Activated T-cell treated with anti-CD3 and anti-CD28 coated beads, Interleukin-2, amount 50 U/mL, for 4 hours (primary cell): ENCODE measurements around the gene SIX5. TPM values are rescaled to one million over a fixed set of nuclear protein-coding genes. Genes with fewer than 3 reads are reported as not detected.
"Not testable (repeated sequence)": the region's sequence is repeated elsewhere in the genome, so short reads cannot be mapped to it uniquely, and the experiment has no call there.

Experiments used
- ATAC-seq, 2 donors: fragments of 200-7000 bp; cut with Tn5 transposase; one replicate each; pipeline ENCODE4 v1.10.0; 2021
- DNase-seq: peaks from one replicate; pipeline ENCODE4 v3.0.0-alpha.2; 2020
- H3K27me3 Mint-ChIP-seq: one replicate; pipeline ENCODE4 v1.8.0; 2021; ENCODE audit warnings: low read depth, mixed read lengths
- H3K36me3 Mint-ChIP-seq: one replicate; pipeline ENCODE4 v1.8.0; 2022; ENCODE audit warnings: mixed read lengths; ENCODE audit not compliant: insufficient read depth
- H3K4me1 Mint-ChIP-seq: one replicate; pipeline ENCODE4 v1.8.0; 2021; ENCODE audit warnings: low read depth, mixed read lengths
- H3K4me3 Mint-ChIP-seq: one replicate; pipeline ENCODE4 v1.8.0; 2021; ENCODE audit warnings: mild to moderate bottlenecking, moderate library complexity, mixed read lengths
- H3K9me3 Mint-ChIP-seq: one replicate; pipeline ENCODE4 v1.8.0; 2021; ENCODE audit warnings: mixed read lengths
- total RNA-seq, 3 donors: library from RNA; stranded (reverse); gene quantifications; one replicate each; pipeline ENCODE4 v1.2.1, GENCODE V29; 2021

Gene SIX5
- total RNA-seq, 3 donors from 2014 or later: 1.5 to 1.7 (median 1.6) TPM

DNA sequence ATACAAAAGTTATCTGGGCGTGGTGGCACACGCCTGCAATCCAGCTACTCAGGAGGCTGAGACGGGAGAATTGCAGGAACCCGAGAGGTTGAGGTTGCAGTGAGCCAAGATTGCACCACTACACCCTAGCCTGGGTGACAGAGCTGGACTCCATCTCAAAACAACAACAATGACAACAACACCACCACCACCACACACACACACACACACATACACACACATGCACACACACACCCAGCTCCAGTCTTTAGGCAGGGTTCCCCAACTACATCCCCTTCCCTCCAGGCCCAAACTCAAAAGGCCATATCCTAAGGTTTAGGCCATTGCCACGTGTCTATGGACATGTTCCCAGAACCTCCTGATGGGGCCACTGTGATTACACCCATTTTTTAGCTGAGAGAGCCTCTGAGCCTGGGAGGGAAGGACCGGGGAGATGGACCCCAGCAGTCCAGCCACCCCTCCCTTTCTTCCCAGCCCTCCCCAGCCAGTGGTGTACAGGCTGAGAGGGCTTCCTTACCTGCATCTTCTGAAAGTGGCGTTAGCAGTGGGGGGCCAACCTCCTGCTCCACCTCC, 32.6 kb upstream of the SIX5 start:
- Mint-ChIP-seq H3K27me3 (peaks cover 19% of the 10 kb centered on the region), H3K4me1 (peaks cover 4% of the 10 kb centered on the region), H3K36me3 (no peaks in the 10 kb centered on the region), H3K9me3 (no peaks in the 10 kb centered on the region), H3K4me3 (no peak overlapping the region)
- ATAC-seq (no peak), DNase-seq (no peak)

DNA sequence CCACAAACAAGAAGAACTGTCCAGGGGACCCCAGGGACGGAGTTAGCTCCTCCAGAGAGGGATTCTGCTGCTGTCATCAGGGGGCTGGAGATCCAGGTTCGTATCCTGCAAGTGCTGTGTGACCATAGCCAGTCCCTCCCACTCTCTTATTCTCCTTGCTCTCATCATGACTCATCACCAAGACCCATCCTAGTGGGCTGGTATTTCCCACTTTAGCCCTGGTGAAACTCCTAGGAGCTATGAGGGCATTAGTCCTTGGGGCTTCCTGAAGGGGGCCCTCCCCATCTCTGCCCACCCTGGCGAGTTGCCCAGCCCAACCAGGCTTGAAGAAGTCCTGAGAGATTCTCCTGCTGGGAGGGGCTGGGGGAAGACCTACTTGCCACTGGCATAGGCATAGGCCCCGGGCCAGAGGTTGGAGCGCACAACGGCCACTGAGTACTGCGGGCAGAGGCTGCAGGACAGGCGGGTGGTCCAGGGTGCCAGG, 31.1 kb upstream of the SIX5 start:
- Mint-ChIP-seq H3K27me3 (peaks cover 25% of the 10 kb centered on the region), H3K9me3 (no peaks in the 10 kb centered on the region), H3K36me3 (no peaks in the 10 kb centered on the region)

DNA sequence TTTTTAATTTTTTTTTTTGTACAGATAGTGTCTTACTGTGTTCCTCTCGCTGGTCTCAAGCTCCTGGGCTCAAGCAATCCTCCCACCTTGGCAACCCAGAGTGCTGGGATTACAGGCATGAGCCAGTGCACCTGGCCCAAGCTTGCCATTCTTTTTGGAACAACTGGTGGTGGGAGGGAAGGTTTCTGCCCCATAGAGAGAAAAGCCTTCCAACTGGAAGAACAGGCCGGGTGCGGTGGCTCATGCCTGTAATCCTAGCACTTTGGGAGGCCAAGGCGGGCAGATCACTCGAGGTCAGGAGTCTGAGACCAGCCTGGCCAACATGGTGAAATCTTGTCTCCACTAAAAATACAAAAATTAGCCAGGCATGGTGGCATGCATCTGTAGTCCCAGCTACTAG, 30.5 kb upstream of the SIX5 start:
- not testable (repeated sequence) for H3K36me3 Mint-ChIP-seq, H3K9me3 Mint-ChIP-seq, DNase-seq, H3K4me1 Mint-ChIP-seq, H3K4me3 Mint-ChIP-seq, ATAC-seq
- H3K27me3 Mint-ChIP-seq: peaks cover 30% of the 10 kb centered on the region

More for the DNA sequence above, 31.1 kb upstream of the SIX5 start:
- no peak for DNase-seq
- Mint-ChIP-seq H3K4me3 (no peak overlapping the region), H3K4me1 (peaks cover 4% of the 10 kb centered on the region)
- peak in 1 of 2 donors; percentile 15 for ATAC-seq

DNA sequence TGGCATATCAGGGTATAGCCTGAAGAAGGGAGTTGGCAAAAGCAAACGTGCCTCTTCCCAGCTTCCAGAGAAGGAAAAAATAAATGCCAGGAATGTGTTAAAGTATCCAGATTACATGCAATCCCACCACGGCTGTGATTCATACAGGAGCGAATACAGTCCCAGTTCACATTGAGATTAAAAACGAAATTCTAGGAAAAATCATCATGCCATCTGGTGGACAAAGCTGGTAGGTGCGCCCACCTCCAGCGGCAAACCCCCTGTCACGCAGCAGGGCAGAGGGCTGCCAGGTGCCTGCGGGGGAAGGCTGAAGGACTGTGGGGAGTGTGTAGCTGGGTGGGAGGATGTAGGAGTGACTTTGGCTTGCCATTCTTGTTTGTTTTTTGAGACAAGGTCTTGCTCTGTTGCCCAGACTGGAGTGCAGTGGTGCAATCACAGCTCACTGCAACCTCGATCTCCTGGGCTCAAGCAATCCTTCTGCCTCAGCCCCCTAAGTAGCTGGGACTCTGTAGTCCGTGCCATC, 30.0 kb upstream of the SIX5 start:
- Mint-ChIP-seq H3K4me3 (no peak overlapping the region), H3K4me1 (peaks cover 5% of the 10 kb centered on the region), H3K36me3 (no peaks in the 10 kb centered on the region), H3K9me3 (no peaks in the 10 kb centered on the region), H3K27me3 (peaks cover 30% of the 10 kb centered on the region)
- peak; percentile 81 to 82 for ATAC-seq
- peak; percentile 63 for DNase-seq

DNA sequence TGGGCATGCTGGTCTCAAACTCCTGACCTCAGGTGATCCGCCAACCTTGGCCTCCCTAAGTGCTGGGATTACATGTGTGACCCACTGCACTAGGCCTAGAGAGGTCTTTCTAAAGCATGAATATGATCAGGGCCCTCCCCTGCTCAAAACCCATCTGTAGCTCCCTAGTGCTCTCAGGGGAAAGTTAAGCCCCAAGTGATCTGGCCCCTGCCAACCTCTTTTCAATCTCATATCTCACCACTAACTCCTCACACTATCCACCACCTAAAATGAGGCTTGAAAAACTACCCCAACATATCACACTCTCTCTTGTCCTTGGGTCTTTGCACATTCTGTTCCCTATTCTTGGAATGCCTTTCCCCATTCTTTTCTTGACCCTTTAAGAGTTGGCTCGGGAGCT, 25.6 kb upstream of the SIX5 start:
- ATAC-seq (no peak), DNase-seq (no peak)
- H3K4me1 Mint-ChIP-seq: peaks cover 36% of the 10 kb centered on the region
- no peak overlapping the region for H3K4me3 Mint-ChIP-seq
- H3K9me3 Mint-ChIP-seq: no peaks in the 10 kb centered on the region
- peaks cover 27% of the 10 kb centered on the region for H3K27me3 Mint-ChIP-seq
- H3K36me3 Mint-ChIP-seq: peaks cover 2% of the 10 kb centered on the region

DNA sequence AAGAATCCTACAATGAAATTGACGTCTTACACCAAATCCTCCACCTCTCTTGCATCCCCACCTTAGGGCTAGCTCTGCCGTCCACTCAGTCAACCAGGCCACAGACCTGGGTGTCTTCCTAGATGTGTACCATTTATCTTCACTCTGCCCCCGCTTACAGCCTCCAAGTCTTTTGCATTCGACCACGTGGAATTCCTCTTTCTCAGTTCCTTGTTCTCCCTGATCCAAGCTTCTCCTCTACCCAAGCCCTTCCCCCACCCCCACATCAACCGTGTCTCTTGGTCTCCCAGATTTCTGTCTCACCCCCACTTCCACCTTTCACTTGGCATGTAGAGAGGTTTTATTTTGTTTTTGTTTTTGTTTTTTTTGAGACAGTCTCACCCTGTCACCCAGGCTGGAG, 24.8 kb upstream of the SIX5 start:
- H3K4me3 Mint-ChIP-seq: peak overlapping the region; percentile 37
- H3K9me3 Mint-ChIP-seq: no peaks in the 10 kb centered on the region
- DNase-seq (no peak), ATAC-seq (no peak)
- peaks cover 23% of the 10 kb centered on the region for H3K27me3 Mint-ChIP-seq
- H3K4me1 Mint-ChIP-seq: peaks cover 32% of the 10 kb centered on the region
- H3K36me3 Mint-ChIP-seq: peaks cover 7% of the 10 kb centered on the region

DNA sequence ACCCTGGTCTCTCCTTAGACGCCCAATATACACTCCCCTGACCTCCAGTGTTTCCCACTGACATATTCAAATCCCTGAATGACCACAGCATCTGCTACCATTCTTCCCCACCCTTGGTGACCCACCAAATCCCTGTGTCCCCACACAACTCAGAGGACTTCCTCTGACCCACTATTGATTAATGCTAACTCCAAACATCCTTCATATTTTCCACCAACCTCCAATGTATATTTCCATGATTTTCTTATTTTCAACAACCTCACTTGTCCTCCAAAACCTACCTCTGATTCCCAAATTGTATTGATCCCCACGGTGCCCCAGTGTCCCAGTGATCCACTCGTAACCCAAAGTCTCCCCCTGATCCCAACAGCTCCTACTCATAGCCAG, 24.1 kb upstream of the SIX5 start:
- DNase-seq (no peak), ATAC-seq (no peak)
- no peaks in the 10 kb centered on the region for H3K9me3 Mint-ChIP-seq
- peak overlapping the region; percentile 78 for H3K4me3 Mint-ChIP-seq
- H3K36me3 Mint-ChIP-seq: peaks cover 14% of the 10 kb centered on the region
- peaks cover 22% of the 10 kb centered on the region for H3K27me3 Mint-ChIP-seq
- H3K4me1 Mint-ChIP-seq: peaks cover 31% of the 10 kb centered on the region

DNA sequence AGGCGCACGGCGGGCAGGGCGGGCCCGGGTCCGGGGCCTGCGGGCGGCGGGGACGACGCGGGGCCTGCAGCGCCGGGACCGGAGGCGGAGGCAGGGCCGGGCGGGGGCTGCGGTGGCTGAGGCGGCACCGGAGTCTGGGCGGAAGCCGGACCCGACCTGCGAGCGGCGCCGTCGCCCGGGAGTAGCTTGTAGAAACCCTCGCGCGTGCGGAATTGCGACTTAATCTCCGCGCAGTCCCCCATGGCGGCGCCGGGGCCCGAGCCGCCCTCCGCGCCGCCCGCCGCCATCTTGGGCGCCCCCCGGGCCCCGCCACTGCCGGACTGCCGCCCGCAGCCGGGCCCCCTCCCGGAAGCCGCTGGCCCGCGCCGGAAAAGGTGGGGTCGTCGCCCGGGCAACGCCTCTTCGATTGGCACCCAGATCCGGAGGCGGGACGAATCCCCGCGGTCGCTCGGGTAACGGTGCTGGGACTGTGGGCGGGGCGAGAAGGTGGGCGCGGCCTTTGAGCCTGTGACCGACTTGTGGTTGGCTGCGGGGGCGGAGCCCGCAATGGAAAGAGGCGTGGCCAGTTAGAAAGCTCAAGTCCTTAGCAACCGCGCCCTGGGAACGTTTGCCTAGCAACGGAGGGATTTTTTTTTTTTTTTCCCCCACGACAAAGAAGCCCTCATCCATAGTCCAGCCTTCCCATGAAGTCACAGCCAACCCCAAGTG, 23.6 kb upstream of the SIX5 start, which contains the start of gene DMWD:
Gene DMWD (minus strand): TSS at position 376 of the 708 bp plus-strand sequence. CDS start 89 bp downstream, at position 287.
- no peaks in the 10 kb centered on the region for H3K9me3 Mint-ChIP-seq
- DNase-seq: peak; percentile 100
- H3K36me3 Mint-ChIP-seq: peaks cover 17% of the 10 kb centered on the region
- peak; percentile 93 to 94 for ATAC-seq
- peak within 1 kb of the TSS; percentile 94 for H3K4me3 Mint-ChIP-seq
- H3K4me1 Mint-ChIP-seq: peaks cover 31% of the 10 kb centered on the region
- H3K27me3 Mint-ChIP-seq: peaks cover 17% of the 10 kb centered on the region

DNA sequence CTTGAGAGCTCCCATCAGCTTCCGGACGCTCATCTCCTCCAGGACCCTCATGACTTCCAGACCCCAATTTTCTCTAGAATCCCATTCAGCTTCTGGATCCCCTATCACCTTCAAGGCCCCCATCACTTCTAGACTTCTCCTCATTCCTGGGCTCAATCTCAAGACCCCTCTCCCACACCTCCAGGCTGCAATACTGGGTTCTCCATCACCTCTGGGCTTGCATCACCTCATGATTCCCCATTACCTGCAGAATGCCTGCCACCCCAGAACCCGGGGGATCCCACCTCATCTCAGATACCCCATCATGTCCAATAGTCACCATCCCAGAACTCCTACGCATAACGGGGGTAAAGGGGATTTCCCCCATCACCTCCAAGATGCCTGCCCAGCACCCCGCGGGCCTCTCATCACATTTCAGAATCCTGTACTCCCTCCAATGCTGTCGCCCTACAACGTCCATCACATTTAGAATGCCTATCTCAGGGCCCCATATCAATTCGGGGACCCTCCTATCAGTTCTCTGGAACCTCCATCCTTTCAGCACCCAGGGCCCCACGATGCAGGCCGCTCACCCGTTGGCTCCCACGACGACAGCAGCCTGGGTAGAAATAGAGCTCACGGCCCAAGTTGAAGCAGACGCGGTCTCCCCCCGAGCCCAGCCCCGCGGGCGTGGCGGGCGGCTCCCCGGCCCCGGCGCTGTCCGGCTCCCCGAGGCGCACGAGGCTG, 22.9 kb upstream of the SIX5 start:
- no peak for DNase-seq
- H3K27me3 Mint-ChIP-seq: peaks cover 17% of the 10 kb centered on the region

DNA sequence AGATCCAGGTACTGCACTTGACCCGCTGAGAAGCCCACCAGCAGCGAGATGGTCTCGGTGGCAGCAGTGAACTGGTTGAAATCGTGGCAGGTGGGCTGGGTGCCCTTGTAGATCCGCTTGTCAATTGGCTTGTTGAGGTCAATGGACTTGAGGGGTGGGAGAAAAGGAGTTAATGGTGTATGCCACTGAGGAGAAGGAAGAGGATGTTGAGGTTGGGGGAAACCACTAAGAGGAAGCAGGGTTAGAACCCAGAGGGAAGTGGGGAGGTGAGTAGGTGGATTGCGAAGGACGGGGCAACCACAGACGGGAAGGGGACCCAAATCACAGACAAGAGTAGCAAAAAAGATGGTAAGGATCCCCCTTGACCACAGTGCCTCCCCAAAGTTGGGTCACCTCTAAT, 21.9 kb upstream of the SIX5 start:
- Mint-ChIP-seq H3K9me3 (no peaks in the 10 kb centered on the region), H3K27me3 (peaks cover 14% of the 10 kb centered on the region), H3K36me3 (peaks cover 27% of the 10 kb centered on the region), H3K4me3 (peak overlapping the region; percentile 94), H3K4me1 (peaks cover 31% of the 10 kb centered on the region)
- DNase-seq (no peak), ATAC-seq (no peak)

More for the DNA sequence above, 22.9 kb upstream of the SIX5 start:
- no peaks in the 10 kb centered on the region for H3K9me3 Mint-ChIP-seq
- H3K36me3 Mint-ChIP-seq: peaks cover 20% of the 10 kb centered on the region
- peak overlapping the region; percentile 94 for H3K4me3 Mint-ChIP-seq
- ATAC-seq: peak; percentile 9 to 39
- peaks cover 31% of the 10 kb centered on the region for H3K4me1 Mint-ChIP-seq

DNA sequence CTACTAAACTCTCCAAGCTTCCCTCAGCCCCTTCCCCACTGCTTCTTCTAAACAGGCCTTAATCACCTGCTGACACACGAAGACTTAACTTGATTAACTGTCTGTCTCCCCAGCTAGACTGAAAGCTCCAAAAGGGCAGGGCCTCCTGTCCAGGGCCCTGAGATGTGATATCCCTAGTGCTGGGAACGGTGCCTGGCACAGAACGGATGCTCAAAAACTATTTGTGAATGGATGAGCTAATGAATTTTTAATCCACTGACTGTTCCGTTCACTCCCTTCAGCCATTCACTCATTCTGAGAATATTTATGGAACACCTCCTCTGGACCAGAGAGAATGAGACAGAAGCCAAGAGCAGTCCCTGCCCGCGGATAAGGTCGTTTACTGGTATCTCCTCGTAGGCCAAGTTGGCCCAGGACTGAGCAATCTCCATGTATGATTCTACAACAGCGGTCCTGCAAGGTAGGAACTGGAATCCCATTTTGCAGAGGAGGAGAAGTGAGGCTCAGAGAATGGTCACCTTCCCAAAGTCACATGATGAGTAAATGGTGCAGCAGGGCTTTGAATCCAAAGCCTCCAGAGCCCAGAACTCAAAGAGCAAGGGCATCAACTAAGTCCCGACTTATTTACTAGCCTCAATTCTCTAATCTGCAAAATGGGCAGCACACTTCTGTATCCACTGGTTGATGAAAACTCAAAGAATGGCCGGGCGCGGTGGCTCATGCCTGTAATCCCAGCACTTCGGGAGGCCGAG, 20.2 kb upstream of the SIX5 start:
- peaks cover 31% of the 10 kb centered on the region for H3K4me1 Mint-ChIP-seq
- no peak overlapping the region for H3K4me3 Mint-ChIP-seq

DNA sequence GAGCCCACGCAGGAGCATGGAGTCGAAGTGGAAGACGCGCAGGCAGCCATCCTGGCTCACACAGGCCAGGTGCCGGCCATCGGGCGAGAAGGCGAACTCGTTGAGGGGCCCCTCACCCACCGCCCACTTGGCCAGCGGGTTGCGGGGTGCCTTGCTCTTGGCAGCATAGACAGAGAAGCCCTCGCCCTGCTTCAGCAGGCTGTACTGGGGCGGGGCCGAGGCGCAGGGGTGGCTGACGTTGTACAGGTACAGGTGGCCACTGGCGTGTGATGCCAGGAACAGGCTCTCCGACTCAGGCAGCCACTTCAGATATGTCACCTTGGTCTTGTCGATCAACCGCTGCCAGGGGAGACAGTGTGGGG, 17.5 kb upstream of the SIX5 start:
- peaks cover 33% of the 10 kb centered on the region for H3K36me3 Mint-ChIP-seq
- no peak for ATAC-seq

More for the DNA sequence above, 20.2 kb upstream of the SIX5 start:
- DNase-seq (no peak), ATAC-seq (no peak)
- H3K27me3 Mint-ChIP-seq: peaks cover 7% of the 10 kb centered on the region
- no peaks in the 10 kb centered on the region for H3K9me3 Mint-ChIP-seq
- H3K36me3 Mint-ChIP-seq: peaks cover 31% of the 10 kb centered on the region

DNA sequence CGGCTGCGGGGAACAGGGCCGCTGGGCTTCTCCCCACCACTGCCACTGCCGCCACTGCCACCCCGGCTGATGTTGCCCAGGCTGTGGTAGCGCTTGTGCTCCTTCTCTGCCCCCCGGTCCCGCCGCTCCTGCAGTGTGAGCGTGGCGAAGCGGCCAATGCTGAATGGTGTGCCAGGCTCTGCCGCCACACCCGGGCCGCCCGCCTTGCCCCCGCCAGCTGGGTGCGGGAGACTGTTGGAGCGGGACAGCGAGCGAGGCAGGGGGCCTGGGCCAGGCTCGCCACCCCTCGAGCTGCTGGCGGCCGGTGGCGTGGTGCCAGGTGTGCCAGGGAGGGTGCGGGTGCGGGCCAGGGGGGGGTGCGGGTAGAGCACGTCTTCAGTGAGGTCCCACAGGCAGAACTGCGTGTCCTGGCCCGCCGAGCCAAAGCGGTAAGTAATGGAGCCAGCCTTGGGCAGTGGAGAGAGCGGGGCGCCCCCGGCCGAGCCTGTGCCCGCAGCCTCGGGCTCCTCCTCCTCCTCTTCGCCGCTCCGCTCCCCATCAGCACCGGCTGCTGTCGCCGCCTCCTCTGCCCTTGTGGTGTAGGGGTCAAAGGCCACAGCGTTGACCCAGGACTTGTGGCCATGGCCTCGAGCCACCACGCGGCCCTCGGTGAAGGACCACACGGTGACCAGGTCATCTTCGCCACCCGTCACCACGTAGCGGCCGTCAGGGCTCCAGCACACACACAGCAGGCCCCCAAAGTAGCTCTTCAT, 16.9 kb upstream of the SIX5 start:
- H3K36me3 Mint-ChIP-seq: peaks cover 33% of the 10 kb centered on the region

More for the DNA sequence above, 17.5 kb upstream of the SIX5 start:
- DNase-seq: no peak
- H3K4me3 Mint-ChIP-seq: no peak overlapping the region
- H3K27me3 Mint-ChIP-seq: peaks cover 3% of the 10 kb centered on the region
- H3K4me1 Mint-ChIP-seq: peaks cover 12% of the 10 kb centered on the region
- no peaks in the 10 kb centered on the region for H3K9me3 Mint-ChIP-seq

More for the DNA sequence above, 16.9 kb upstream of the SIX5 start:
- Mint-ChIP-seq H3K9me3 (no peaks in the 10 kb centered on the region), H3K4me3 (no peak overlapping the region), H3K27me3 (peaks cover 6% of the 10 kb centered on the region), H3K4me1 (peaks cover 6% of the 10 kb centered on the region)
- ATAC-seq (no peak), DNase-seq (no peak)
